Ectodermal cell (in vitro differentiated cells): ENCODE results near the gene NEU3.
"Not testable (repeated sequence)": the region's sequence is repeated elsewhere in the genome, so short reads cannot be mapped to it uniquely, and the experiment has no call there.

ENCODE experiments used
- H3K27ac ChIP-seq: 2 replicates; pipeline ENCODE4 v1.7.0; 2013; ENCODE audit warnings: mild to moderate bottlenecking, low read depth, low read length; ENCODE audit not compliant: insufficient read depth, poor library complexity, severe bottlenecking
- H3K27me3 ChIP-seq: 2 replicates; pipeline ENCODE4 v1.7.0; 2013; ENCODE audit warnings: mild to moderate bottlenecking, low read length; ENCODE audit not compliant: insufficient read depth, control insufficient read depth, poor library complexity, severe bottlenecking
- H3K36me3 ChIP-seq: one replicate; pipeline ENCODE4 v1.7.0; 2013; ENCODE audit warnings: low read length; ENCODE audit not compliant: control insufficient read depth, insufficient read depth
- H3K4me1 ChIP-seq: one replicate; pipeline ENCODE4 v1.7.0; 2013; ENCODE audit warnings: low read length; ENCODE audit not compliant: control insufficient read depth, insufficient read depth
- H3K4me3 ChIP-seq: 2 replicates; pipeline ENCODE4 v1.7.0; 2013; ENCODE audit warnings: low read depth, low read length, control low read depth; ENCODE audit not compliant: insufficient read depth
- H3K9me3 ChIP-seq: 2 replicates; pipeline ENCODE4 v1.7.0; 2013; ENCODE audit warnings: mild to moderate bottlenecking, low read length, moderate library complexity; ENCODE audit not compliant: control insufficient read depth
- WGBS, 2 experiments: methylation state at CpG; one replicate each; pipeline ENCODE4 v1.1.7; 2013; ENCODE audit warnings: missing lambda C conversion rate in 2 of 2; 5-methylcytosine and 5-hydroxymethylcytosine counted together

NEU3 gene

GRCh38 chr11:75035911-75036565, 47.3 kb downstream of the NEU3 start:
- no peaks in the 10 kb centered on the region for H3K9me3 ChIP-seq
- no peak overlapping the region for H3K4me3 ChIP-seq
- H3K36me3 ChIP-seq = no peaks in the 10 kb centered on the region
- 87 to 94% methylated on average over 3 of the region's 3 CpGs for WGBS, 2 experiments
- H3K27me3 ChIP-seq = no peaks in the 10 kb centered on the region
- H3K4me1 ChIP-seq = no peaks in the 10 kb centered on the region
- no peak overlapping the region for H3K27ac ChIP-seq

- no peaks in the 10 kb centered on the region for H3K9me3 ChIP-seq
- no peak overlapping the region for H3K27ac ChIP-seq
- WGBS, 2 experiments = 89 to 90% methylated on average over 11 of the region's 11 CpGs
- no peaks in the 10 kb centered on the region for H3K36me3 ChIP-seq
- no peak overlapping the region for H3K4me3 ChIP-seq
- H3K27me3 ChIP-seq = no peaks in the 10 kb centered on the region
- no peaks in the 10 kb centered on the region for H3K4me1 ChIP-seq
Measured at GRCh38 chr11:75040167-75040770, 51.5 kb downstream of the NEU3 start.

DNA sequence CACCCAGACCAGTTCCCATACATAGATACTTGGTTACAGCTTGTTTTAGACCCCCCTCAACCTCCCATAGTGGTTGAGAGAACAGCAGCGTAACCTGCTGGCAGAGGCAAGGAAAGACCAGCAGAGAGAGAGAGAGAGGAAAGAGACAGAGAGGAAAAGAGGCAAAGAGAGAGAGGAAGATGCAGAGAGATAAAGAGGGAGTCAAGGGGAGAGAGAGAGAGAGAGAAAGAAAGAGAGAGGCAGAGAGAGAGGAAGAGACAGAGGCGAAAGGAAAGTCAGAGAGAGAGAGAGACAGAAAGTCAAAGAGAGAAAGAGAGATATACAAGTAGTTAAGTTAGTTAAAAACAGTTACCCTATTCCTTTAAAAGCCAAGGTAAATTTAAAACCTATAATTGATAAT, 52.5 kb downstream of the NEU3 start:
- H3K27me3 ChIP-seq = no peaks in the 10 kb centered on the region
- 74 to 80% methylated on average over 2 of the region's 2 CpGs for WGBS, 2 experiments
- no peak overlapping the region for H3K4me3 ChIP-seq
- H3K4me1 ChIP-seq = no peaks in the 10 kb centered on the region
- H3K36me3 ChIP-seq = no peaks in the 10 kb centered on the region
- H3K27ac ChIP-seq = no peak overlapping the region
- no peaks in the 10 kb centered on the region for H3K9me3 ChIP-seq

DNA sequence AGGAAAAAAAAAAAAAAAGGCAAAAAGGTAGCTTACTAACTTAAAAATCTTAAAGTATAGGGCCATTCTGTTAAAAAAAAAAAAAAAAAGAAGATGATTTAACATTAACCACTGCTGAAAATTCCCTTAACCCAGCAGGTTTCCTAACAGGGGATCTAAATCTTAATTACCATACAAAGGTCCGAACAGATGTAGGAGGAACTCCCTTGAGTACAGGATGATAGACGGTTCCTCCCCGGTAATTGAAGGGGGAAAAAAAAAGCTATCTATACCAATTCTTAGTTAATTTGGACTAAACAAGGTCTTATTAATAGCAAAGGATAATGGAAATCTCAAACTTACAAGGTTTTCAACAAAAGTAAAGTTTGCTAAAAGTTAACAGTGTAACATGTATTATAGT, 53.1 kb downstream of the NEU3 start:
- not testable (repeated sequence) for H3K9me3 ChIP-seq, H3K4me1 ChIP-seq, H3K27me3 ChIP-seq, H3K4me3 ChIP-seq, H3K36me3 ChIP-seq, H3K27ac ChIP-seq
- WGBS, 2 experiments = 78% methylated on average over 3 of the region's 3 CpGs; no CpG with 5 or more reads in 1 of the 2 experiments

- not testable (repeated sequence) for H3K4me3 ChIP-seq, H3K9me3 ChIP-seq, H3K27ac ChIP-seq, H3K27me3 ChIP-seq, H3K36me3 ChIP-seq, H3K4me1 ChIP-seq
- 91 to 93% methylated on average over 15 of the region's 15 CpGs for WGBS, 2 experiments
Measured at GRCh38 chr11:75044381-75045170, 55.8 kb downstream of the NEU3 start.

DNA sequence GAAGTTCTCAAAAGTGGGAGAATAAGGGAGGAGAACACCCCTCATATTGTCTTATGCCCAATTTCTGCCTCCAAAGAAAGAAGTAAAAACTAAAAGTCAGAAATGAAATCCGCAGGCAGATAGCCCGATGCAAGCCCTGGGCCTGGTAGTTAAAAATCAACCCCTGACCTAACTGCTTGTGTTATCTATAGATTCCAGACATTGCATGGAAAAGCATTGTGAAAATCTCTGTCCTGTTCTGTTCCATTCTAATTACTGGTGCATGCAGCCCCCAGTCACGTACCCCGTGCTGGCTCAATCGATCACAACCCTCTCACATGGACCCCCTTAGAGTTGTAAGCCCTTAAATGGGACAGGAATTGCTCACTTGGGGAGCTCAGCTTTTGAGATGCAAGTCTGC, 57.9 kb downstream of the NEU3 start:
- H3K4me1 ChIP-seq, H3K9me3 ChIP-seq, H3K27ac ChIP-seq, H3K36me3 ChIP-seq, H3K27me3 ChIP-seq, H3K4me3 ChIP-seq: not testable (repeated sequence)
- 74 to 76% methylated on average over 5 of the region's 5 CpGs for WGBS, 2 experiments

DNA sequence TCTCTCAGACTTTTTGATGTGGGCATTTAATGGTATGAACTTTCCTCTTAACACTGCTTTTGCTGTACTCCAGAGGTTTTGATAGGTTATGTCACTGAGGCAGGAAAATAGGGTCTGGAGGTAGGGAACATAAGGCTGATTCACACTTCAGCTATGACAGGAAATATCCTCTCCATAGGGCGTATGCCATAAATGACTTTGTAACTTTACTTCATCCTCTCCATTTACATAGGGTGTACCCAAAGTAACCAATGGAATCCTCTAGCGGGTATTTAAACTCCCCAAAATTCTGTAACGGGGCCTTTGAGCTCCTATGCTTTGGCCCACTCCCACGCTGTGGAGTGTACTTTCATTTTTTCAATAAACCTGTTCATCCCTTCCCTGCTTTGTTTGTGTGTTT, 58.5 kb downstream of the NEU3 start:
- H3K4me1 ChIP-seq = no peaks in the 10 kb centered on the region

DNA sequence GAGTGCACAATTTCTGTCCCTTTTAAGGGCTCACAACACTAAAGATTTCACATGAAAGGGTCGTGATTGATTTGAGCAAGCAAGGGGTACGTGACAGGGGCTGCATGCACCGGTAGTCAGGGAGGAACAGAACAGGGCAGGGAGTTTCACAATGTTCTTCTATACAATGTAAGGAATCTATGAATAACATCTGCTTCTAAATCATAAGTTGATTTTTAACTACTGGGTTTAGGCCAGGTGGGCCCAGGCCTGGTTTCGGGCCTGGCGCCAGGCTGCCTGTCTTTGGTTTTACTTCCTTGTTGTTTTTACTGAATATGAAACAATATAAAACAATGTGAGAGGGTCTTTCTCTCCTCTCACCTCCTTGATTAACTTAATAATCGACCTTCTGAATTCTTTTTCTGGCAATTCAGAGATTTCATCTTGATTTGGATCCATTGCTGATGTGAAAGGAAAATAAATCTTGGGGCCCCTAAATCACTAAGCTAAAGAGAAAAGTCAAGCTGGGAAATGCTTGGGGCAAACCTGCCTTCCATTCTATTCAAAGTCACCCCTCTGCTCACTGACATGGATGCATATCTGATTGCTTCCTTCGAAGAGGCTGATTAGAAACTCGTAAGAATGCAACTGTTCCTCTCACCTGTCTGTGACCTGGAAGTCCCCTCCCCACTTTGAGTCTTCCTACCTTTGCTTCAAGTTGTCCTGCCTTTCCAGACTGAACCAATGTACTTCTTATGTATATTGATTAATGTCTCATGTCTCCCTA, 61.0 kb downstream of the NEU3 start:
- WGBS, 2 experiments = 92 to 95% methylated on average over 3 to 7 of the region's 8 CpGs
- not testable (repeated sequence) for H3K4me3 ChIP-seq, H3K9me3 ChIP-seq, H3K27ac ChIP-seq, H3K36me3 ChIP-seq, H3K4me1 ChIP-seq, H3K27me3 ChIP-seq

More for the DNA sequence above, 58.5 kb downstream of the NEU3 start:
- Histone ChIP-seq H3K36me3 (no peaks in the 10 kb centered on the region), H3K4me3 (no peak overlapping the region), H3K9me3 (no peaks in the 10 kb centered on the region), H3K27me3 (no peaks in the 10 kb centered on the region), H3K27ac (no peak overlapping the region)
- WGBS, 2 experiments = 92 to 95% methylated on average over 4 of the region's 4 CpGs

DNA sequence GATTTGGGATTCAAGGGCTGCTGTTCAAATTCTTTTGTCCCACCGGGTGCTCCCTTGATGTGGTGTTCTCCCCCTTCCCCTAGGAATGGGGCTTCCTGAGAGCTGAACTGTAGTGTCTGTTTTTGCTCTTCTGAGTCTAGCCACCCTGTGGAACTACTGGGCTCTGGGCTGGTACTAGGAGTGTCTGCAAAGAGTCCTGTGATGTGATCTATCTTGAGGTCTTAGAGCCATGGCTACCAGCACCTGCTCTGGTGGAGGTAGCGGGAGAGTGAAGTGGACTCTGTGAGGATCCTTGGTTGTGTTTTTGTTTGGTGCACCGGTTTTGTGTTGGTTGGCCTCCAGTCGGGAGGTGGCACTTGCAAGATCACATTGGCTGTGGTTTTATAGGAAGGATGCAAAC, 61.8 kb downstream of the NEU3 start:
- WGBS, 2 experiments = 90 to 93% methylated on average over 4 of the region's 4 CpGs
- Histone ChIP-seq H3K27me3 (no peaks in the 10 kb centered on the region), H3K4me1 (no peaks in the 10 kb centered on the region), H3K36me3 (no peaks in the 10 kb centered on the region), H3K9me3 (no peaks in the 10 kb centered on the region), H3K27ac (no peak overlapping the region), H3K4me3 (no peak overlapping the region)

- no peaks in the 10 kb centered on the region for H3K9me3 ChIP-seq
- no peak overlapping the region for H3K4me3 ChIP-seq
- H3K27me3 ChIP-seq = no peaks in the 10 kb centered on the region
- WGBS, 2 experiments = 95 to 96% methylated on average over 5 of the region's 5 CpGs
- H3K4me1 ChIP-seq = no peaks in the 10 kb centered on the region
- no peak overlapping the region for H3K27ac ChIP-seq
- no peaks in the 10 kb centered on the region for H3K36me3 ChIP-seq
Measured at GRCh38 chr11:75051043-75051442, 62.3 kb downstream of the NEU3 start.
